ENCODE results near the gene BOLA3.

The BOLA3 gene

DNA sequence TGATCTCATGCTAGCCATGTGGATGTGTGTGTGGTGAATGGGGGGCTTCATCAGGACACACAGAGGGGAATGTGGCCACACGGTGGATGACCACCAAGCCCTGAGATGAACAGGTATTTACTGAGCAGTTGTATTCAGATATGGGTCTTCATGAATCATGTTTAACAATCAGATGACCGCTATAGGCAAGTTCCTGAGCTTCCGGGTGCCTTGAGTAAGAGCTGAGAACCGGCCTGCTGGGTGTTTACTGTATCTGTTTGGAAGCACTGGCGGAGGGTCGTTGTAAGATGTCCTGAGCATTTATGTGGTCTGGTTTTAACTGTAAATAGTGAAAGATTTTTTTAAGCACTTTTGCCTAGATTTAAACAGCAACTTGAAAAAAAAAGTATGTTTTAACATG is 43.9 kb downstream of the BOLA3 start:
- DNase-seq (ENCODE audit: low read depth), result no peak
- TF ChIP-seq, protein P1, sequence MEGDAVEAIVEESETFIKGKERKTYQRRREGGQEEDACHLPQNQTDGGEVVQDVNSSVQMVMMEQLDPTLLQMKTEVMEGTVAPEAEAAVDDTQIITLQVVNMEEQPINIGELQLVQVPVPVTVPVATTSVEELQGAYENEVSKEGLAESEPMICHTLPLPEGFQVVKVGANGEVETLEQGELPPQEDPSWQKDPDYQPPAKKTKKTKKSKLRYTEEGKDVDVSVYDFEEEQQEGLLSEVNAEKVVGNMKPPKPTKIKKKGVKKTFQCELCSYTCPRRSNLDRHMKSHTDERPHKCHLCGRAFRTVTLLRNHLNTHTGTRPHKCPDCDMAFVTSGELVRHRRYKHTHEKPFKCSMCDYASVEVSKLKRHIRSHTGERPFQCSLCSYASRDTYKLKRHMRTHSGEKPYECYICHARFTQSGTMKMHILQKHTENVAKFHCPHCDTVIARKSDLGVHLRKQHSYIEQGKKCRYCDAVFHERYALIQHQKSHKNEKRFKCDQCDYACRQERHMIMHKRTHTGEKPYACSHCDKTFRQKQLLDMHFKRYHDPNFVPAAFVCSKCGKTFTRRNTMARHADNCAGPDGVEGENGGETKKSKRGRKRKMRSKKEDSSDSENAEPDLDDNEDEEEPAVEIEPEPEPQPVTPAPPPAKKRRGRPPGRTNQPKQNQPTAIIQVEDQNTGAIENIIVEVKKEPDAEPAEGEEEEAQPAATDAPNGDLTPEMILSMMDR (conservative IDR thresholded peaks at IDR 0.05; ENCODE audit: control insufficient read depth, insufficient read depth, low read depth, low read length), result no peak
- H3K4me3 ChIP-seq (ENCODE audit: control insufficient read depth, low read depth, low read length), result no peak overlapping the region

DNA sequence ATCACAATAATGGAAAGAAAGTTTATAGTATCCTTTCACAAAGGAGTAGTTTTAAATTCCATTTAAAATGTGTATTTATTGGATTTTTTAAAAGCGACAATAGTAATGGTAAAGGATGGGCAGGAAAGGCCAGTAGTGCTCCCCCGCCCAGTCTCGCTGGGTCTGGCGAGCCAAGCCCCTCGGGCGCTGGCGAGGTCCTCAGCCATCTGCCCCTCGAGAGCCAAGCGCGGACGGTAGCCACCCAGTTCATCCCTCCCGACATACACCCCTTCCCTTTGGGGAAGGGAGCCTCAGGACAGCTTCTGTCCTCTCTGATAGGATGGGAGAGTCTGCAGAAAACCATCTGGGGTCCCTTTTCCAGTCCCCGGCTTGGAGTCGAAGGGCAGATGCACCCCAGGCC is 45.2 kb downstream of the BOLA3 start:
- TF ChIP-seq, protein P1 (conservative IDR thresholded peaks at IDR 0.05; ENCODE audit: control insufficient read depth, insufficient read depth, low read depth, low read length), result no peak
- H3K4me3 ChIP-seq (ENCODE audit: control insufficient read depth, low read depth, low read length), result no peak overlapping the region
- no peak for DNase-seq (ENCODE audit: low read depth)

DNA sequence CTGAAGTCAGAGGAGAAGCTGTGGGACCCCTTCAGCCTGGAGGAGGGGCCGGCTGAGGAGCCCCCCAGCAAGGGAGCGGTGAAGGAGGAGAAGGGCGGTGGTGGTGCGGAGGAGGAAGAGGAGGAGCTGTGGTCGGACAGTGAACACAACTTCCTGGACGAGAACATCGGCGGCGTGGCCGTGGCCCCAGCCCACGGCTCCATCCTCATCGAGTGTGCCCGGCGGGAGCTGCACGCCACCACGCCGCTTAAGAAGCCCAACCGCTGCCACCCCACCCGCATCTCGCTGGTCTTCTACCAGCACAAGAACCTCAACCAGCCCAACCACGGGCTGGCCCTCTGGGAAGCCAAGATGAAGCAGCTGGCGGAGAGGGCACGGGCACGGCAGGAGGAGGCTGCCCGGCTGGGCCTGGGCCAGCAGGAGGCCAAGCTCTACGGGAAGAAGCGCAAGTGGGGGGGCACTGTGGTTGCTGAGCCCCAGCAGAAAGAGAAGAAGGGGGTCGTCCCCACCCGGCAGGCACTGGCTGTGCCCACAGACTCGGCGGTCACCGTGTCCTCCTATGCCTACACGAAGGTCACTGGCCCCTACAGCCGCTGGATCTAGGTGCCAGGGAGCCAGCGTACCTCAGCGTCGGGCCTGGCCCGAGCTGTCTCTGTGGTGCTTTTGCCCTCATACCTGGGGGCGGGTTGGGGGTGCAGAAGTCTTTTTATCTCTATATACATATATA is 46.0 kb downstream of the BOLA3 start:
- H3K4me3 ChIP-seq (ENCODE audit: control insufficient read depth, low read depth, low read length), result no peak overlapping the region
- no peak for DNase-seq (ENCODE audit: low read depth)
- TF ChIP-seq, protein P1 (conservative IDR thresholded peaks at IDR 0.05; ENCODE audit: control insufficient read depth, insufficient read depth, low read depth, low read length), result no peak

DNA sequence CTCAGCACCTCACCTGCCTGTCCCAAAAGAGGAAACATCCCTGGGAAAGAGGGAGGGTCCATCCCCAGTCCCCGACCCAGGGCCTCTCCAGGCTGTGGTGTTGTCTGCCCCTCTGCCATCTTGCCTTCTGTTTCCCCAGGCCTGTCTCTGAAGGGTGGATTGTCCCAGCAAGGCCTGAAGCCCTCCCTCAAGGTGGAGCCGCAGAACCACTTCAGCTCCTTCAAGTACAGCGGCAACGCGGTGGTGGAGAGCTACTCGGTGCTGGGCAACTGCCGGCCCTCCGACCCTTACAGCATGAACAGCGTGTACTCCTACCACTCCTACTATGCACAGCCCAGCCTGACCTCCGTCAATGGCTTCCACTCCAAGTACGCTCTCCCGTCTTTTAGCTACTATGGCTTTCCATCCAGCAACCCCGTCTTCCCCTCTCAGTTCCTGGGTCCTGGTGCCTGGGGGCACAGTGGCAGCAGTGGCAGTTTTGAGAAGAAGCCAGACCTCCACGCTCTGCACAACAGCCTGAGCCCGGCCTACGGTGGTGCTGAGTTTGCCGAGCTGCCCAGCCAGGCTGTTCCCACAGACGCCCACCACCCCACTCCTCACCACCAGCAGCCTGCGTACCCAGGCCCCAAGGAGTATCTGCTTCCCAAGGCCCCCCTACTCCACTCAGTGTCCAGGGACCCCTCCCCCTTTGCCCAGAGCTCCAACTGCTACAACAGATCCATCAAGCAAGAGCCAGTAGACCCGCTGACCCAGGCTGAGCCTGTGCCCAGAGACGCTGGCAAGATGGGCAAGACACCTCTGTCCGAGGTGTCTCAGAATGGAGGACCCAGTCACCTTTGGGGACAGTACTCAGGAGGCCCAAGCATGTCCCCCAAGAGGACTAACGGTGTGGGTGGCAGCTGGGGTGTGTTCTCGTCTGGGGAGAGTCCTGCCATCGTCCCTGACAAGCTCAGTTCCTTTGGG is 47.2 kb downstream of the BOLA3 start:
- no peak for DNase-seq (ENCODE audit: low read depth)
- TF ChIP-seq, protein P1 (conservative IDR thresholded peaks at IDR 0.05; ENCODE audit: control insufficient read depth, insufficient read depth, low read depth, low read length), result no peak
- no peak overlapping the region for H3K4me3 ChIP-seq (ENCODE audit: control insufficient read depth, low read depth, low read length)

DNA sequence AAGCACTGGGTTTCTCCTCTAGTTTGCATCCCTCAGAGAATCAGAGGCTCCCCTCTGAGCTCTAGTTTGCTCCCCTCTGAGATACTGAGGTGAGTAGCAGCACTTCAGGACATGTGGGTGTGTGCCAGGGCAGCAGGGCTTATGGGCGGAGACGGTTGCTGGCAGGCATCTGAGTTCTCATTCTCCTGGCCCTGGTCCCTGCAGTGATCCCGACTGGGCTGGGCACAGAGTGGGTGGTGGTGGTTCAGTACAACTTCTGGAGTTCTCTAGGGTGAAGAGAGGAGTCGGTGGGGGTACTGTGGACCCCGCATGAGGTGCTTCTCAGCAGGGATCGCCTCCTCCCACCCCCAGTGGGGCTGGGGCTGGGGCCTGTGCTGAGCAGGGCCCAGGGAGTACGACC is 47.9 kb downstream of the BOLA3 start:
- H3K4me3 ChIP-seq (ENCODE audit: control insufficient read depth, low read depth, low read length), result no peak overlapping the region
- no peak for DNase-seq (ENCODE audit: low read depth)
- TF ChIP-seq, protein P1 (conservative IDR thresholded peaks at IDR 0.05; ENCODE audit: control insufficient read depth, insufficient read depth, low read depth, low read length), result no peak

DNA sequence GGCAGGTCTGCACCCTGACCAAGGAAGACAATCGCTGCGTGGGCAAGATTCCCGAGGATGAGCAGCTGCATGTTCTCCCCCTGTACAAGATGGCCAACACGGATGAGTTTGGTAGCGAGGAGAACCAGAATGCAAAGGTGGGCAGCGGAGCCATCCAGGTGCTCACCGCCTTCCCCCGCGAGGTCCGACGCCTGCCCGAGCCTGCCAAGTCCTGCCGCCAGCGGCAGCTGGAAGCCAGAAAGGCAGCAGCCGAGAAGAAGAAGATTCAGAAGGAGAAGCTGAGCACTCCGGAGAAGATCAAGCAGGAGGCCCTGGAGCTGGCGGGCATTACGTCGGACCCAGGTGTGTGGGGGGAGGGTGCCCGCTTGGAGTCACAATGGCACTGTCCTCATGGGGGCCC is 48.4 kb downstream of the BOLA3 start:
- DNase-seq (ENCODE audit: low read depth), result no peak
- TF ChIP-seq, protein P1 (conservative IDR thresholded peaks at IDR 0.05; ENCODE audit: control insufficient read depth, insufficient read depth, low read depth, low read length), result no peak

More for the DNA sequence above, 48.4 kb downstream of the BOLA3 start:
- H3K4me3 ChIP-seq (ENCODE audit: control insufficient read depth, low read depth, low read length), result no peak overlapping the region
